Upper lobe of left lung (tissue), 4 donors: ENCODE results near the gene SERINC5.

Source experiments
- CTCF ChIP-seq, 6 experiments: fragments of 450-650 bp in 4 of 6; fragments of 200-600 bp in 2 of 6; sonication (generic) in 2 of 6; IDR thresholded peaks; one replicate each; pipeline ENCODE4 v1.5.1; 2016 to 2019; ENCODE audit warnings: antibody characterized with exemption in 6 of 6
- POLR2A ChIP-seq, 4 donors: fragments of 450-650 bp; IDR thresholded peaks; one replicate each; pipeline ENCODE4 v1.5.1; 2016 to 2017; ENCODE audit warnings: antibody characterized with exemption in 4 of 4, mild to moderate bottlenecking in 2 of 4

DNA sequence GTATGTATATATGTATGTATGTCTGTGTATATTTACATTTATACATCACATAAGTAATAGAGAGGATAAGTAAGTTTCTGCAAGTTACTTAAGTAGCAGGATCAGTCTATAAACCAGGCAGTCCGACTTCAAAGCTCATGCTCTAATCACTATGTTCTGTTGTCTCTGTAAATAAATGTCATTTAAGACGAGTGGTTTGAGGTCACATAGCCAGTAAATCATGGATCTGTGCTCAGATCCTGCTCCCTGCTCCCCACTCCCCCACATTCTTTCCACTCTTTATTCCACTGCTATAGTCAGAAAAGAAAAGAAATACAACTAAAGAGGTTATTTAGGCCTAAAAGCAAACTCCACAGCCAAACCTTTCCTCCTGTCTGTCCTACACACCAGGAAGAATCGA, 90.4 kb downstream of the SERINC5 start:
- TF ChIP-seq CTCF (IDR thresholded peaks at IDR 0.05): no peak
- no peak for TF ChIP-seq POLR2A (IDR thresholded peaks at IDR 0.05)
